Ovary (tissue), 3 donors: ENCODE data around the gene ACOT2.

Experiments used
- CTCF ChIP-seq, 3 donors: fragments of 450-650 bp in 2 of 3; fragments of 200-600 bp in 1 of 3; IDR thresholded peaks; one replicate each; pipeline versions ENCODE4 v1.5.1 to v1.8.0; 2016 to 2022; ENCODE audit warnings: antibody characterized with exemption in 3 of 3, mild to moderate bottlenecking in 1 of 3
- POLR2A ChIP-seq: fragments of 450-650 bp; IDR thresholded peaks from one replicate; pipeline ENCODE4 v1.6.1; 2017; ENCODE audit warnings: antibody characterized with exemption, mild to moderate bottlenecking, moderate library complexity
- donor health status: DM: no; HTN: no; CAD: no.

DNA sequence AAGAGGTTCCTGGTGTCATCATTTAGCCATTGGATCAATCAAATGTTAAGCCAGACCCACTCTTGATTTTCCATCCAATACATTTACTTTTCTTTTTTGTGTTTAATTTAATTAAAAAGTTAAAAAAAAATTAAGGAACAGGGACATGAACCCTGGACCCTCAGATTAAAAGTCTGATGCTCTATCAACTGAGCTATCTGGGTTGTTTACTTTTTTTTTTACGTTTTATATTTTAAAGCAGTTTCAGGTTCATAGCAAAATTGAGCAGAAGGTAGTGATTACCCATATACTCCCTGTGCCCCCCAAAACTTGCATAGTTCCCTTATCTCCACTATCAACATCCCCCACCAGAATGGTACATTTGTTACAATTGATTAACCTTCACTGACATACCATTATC is 19.7 kb downstream of the ACOT2 start:
- TF ChIP-seq POLR2A (no peak), CTCF (IDR thresholded peaks at IDR 0.05) (no peak)
